Measurements from ENCODE around the gene ZNF716.
"Not testable (repeated sequence)": the region's sequence is repeated elsewhere in the genome, so short reads cannot be mapped to it uniquely, and the experiment has no call there.

Gene ZNF716

DNA sequence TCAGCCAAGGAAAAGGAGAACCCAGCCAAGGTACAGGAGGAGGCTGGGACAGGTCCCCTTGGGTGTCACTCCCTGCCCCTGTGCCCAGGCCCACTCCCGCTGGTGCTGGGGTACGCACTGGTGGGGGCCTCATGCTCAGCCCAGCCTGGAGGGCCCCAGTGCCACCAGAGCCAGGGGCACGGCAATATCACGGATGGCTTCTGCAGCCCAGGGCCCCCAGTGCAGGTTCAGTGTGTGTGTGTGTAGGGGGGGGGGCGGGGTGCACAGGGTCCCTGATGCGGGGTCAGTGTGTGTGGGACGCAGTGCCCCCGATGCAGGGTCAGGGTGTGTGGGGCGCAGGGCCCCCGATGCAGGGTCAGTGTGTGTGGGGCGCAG is 23.4 kb upstream of the ZNF716 start:
- no peak for DNase-seq (ENCODE audit: low read depth)

DNA sequence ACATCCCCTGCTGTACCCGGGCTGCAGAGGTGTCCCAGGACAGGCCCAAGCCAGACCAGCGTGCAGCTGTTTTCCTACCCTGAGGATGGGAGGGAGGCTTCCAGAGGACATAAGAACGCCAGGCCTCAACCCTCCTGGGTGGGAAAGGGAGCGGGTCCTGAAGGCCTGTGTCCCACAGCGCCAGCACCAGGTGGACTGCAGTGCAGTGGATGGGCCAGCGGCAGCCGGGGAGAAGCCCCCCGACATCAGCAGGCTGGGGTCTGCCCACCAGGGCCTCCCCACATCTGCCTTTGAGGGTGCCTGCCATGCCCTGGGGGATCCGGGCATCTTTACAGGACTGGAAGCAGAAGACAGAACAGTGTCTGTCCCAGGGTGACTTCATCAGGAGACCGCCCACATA is 22.8 kb upstream of the ZNF716 start:
- DNase-seq (ENCODE audit: low read depth) = no peak

DNA sequence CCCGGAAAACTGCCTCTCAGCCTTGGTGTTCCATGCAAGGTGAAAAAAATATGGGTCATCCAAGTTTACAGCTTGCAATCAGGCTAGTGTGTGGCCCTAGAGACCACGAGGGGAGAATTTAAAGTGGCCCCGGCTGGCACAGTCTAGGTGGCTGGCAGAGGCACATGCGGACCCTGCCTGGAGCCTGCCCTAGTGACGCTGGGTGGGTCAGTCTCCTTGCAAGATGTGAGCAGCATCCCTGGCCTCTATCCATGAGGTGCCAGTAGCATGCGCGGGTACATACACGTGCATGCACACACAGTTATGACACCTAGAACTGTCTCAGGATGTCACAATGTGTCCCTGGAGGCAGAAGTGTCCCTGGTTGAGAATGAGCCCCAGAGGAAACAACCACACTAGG is 22.4 kb upstream of the ZNF716 start:
- no peak for DNase-seq (ENCODE audit: low read depth)

DNA sequence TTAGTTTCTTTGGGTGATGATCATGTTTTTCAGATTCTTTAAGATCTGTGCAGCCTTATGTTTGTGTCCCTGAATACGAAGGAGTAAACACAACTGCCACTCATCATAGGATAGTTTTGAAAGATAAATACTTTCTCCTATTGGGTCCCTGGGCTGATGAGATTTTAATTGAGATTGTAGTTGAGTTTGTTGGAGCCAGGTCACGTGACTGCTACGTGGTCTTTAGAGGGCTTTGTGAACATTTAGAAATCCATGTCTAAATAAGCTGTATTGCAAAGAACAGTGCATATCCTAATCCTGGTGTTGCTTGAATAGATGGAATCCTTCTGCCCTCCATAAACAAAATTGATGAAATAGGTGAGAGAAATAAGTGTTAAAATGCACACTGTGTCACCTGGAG is 17.4 kb upstream of the ZNF716 start:
- DNase-seq (ENCODE audit: low read depth) = no peak

DNA sequence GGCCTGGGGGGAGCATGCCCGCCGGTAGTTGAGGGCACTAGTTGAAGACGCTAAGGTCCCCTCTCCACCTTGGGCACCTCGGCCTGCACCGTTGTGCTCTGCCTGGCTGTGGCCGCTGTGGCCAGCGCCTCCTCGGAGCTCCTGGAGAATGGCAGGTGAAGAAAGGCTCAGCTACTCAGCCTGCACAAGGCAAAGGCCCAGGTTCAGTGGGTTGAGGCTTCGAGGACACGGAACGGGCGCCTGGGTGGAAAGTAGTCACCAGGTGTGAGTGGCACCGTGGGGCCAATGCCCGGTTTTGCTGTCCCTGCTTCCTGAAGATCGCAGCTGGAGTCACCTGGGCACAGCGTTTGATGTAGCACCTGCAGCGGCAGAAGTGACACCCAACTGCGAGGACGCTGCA is 12.4 kb upstream of the ZNF716 start:
- no peak for DNase-seq (ENCODE audit: low read depth)

DNA sequence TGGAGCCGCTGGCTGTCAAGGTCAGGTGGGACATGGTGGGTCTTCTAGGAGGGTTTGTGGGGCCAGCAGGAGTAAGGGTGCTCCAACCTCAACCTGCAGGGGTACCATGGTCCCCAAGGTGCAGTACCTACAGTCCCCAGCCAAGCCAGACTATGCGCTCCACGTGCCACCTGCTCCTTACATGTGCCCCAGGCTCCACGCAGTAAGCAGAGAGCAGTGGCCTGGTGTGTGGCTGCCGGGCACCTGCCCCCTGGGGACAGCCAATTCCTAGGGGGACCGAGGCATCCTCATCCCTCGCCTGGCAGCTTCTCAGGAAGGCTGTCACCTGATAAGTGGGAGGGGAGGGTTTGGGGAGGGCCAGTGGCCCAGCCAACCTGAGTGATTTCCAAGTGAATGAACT is 11.7 kb upstream of the ZNF716 start:
- no peak for DNase-seq (ENCODE audit: low read depth)

DNA sequence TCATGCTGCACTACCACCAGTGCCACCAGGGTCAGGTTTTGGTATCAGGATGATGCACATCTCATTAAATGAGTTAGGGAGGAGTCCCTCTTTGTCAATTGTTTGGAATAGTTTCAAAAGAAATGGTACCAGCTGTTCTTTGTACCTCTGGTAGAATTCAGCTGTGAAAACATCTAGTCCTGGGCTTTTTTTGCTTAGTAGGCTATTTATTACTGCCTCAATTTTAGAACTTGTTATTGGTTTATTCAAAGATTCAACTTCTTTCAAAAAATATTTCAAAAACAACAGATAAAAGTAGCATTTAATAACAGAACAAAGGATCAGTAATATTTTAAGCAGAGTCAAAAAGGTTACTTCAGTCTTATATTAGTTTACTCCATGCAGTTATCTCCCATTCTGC is 6.4 kb upstream of the ZNF716 start:
- DNase-seq (ENCODE audit: low read depth) = no peak

DNA sequence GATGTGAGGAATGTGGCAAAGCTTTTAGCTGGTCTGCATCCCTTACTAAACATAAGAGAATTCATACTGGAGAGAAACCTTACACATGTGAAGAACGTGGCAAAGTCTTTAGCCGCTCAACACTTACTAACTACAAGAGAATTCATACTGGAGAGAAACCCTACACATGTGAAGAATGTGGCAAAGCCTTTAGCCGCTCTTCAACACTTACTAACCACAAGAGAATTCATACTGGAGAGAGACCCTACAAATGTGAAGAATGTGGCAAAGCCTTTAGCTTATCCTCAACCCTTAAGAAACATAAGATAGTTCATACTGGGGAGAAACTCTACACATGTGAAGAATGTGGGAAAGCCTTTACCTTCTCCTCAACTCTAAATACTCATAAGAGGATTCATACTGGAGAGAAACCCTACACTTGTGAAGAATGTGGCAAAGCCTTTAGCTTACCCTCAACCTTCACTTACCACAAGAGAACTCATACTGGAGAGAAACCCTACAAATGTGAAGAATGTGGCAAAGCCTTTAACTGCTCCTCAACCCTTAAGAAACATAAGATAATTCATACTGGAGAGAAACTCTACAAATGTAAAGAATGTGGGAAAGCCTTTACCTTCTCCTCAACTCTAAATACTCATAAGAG is 19.3 kb downstream of the ZNF716 start:
- not testable (repeated sequence) for DNase-seq (ENCODE audit: low read depth)

DNA sequence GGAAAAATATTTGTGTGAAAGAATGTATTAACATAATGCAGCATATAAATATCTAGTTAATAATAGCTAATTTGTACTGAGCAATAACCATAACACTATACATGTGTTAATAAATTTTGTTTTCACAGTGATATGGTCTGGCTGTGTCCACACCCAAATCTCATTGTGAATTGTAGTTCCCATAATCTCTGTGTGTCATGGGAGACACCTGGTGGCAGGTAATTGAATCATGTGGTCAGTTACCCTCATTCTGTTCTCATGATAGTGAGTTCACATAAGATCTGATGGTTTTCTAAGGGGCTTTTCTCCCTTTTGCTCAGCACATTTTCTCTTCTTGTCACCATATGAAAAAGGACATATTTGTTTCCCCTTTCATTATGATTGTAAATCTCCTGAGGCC is 30.3 kb downstream of the ZNF716 start:
- not testable (repeated sequence) for DNase-seq (ENCODE audit: low read depth)

DNA sequence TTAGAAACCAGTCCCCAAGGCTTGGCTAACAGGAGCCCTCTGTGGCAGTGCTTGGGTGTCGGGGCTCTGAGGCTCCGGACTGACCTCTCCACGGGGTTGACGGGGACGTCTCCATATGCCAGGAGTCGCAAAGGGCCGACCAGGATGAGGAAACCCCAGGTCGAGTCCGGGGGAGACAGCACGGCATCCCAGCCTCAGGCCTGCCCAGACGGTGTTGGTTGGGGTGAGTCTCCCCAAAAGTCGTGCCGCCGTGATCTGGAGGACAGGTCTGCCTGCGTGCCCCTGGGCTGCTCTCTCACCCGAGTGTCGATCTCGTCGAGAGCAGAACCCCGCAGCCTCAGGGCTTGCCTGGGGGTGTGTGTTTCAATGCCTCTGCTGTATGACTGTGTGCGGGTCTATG is 35.0 kb downstream of the ZNF716 start:
- not testable (repeated sequence) for DNase-seq (ENCODE audit: low read depth)

DNA sequence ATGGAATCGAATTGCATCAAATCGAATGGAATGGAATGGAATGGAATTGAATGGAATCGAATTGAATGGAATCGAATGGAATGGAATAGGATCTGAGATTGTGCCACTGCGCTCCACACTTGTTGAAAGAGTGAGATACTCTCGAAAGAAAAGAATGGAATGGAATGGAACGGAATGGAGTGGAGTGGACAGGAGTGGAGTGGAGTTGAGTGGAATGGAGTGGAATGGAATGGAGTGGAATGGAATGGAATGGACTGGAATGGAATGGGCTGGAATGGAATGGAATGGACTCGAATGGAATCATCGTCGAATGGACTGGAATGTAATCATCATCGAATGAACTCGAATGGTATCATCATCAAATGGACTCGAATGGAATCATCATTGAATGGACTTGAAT is 38.0 kb downstream of the ZNF716 start:
- no peak for DNase-seq (ENCODE audit: low read depth)

DNA sequence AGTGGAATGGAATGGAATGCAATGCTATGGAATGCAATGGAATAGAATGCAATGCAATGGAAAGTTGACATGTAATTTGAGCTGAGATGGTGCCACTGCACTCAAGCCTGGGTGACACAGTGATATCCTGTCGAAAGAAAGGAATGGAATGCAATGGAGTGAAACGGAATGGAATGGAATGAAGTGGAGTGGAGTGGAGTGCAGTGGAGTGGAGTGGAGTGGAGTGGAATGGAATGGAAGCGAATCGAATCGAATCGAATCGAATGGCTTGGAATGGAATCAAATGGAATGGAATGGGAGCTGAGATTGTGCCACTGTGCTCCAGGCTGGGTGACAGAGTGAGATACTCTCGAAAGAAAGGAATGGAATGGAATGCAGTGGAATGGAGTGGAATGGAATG is 45.1 kb downstream of the ZNF716 start:
- not testable (repeated sequence) for DNase-seq (ENCODE audit: low read depth)

DNA sequence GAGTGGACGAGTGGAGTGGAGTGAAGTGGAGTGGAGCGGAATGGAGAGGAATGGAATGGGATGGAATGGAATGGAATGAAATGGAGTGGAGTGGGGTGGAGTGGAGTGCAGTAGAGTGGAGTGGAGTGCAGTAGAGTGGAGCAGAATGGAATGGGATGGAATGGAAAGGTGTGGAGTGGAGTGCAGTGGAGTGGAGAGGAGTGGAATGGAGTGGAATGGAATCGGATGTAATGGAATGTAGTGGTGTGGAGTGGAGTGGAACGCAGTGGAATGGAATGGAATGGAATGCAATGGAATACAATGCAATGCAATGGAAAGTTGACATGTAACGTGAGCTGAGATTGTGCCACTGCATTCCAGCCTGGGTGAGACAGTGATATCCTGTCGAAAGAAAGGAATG is 46.4 kb downstream of the ZNF716 start:
- DNase-seq (ENCODE audit: low read depth) = no peak

DNA sequence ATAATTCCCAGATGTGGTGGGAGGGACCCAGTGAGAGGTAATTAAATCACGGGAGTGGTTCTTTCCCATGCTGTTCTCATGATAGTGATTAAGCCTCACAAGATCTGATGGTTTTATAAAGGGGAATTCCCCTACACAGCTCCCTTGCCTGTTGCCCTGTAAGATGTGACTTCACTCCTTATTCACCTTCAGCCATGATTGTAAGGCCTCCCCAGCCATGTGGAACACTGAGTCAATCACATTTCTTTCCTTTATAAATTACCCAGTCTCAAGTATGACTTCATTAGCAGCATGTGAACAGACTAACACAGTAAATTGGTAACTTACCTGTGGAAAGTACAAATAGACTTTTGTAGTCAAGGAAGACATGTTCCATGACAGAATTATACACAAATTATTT is 55.2 kb downstream of the ZNF716 start:
- DNase-seq (ENCODE audit: low read depth) = no peak
